HEK293 (cell line): ENCODE results near the gene CHST8.

ENCODE experiments used
- CTCF ChIA-PET: fragments of 350-600 bp; formaldehyde crosslinking; extraction: SDS; loops from one replicate; lab custom pipeline; 2021; ENCODE audit warnings: antibody characterized with exemption; lab: Yijun Ruan, JAX
- POLR2A ChIA-PET: fragments of 300-600 bp; formaldehyde crosslinking; extraction: SDS; loops from one replicate; lab custom pipeline; 2020; ENCODE audit warnings: antibody characterized with exemption, inconsistent platforms; lab: Yijun Ruan, JAX
- H3K27ac ChIP-seq: fragments of 200-500 bp; sonication (Bioruptor generic); 2 replicates; pipeline ENCODE4 v1.5.1; 2014; ENCODE audit warnings: low read depth, low read length, control low read depth, inconsistent platforms; ENCODE audit errors: extremely low read depth
- H3K36me3 ChIP-seq, 2 experiments: fragments of 200-500 bp in 1 of 2; sonication (Bioruptor generic) in 1 of 2; 1 replicate in 1 of 2; 2 replicates in 1 of 2; pipeline ENCODE4 v1.5.1; 2014 to 2017; ENCODE audit warnings: inconsistent platforms in 2 of 2, low read length in 2 of 2; ENCODE audit not compliant: control insufficient read depth in 2 of 2, insufficient read depth in 1 of 2
- H3K4me1 ChIP-seq: fragments of 200-500 bp; sonication (Bioruptor generic); 2 replicates; pipeline ENCODE4 v1.5.1; 2014; ENCODE audit warnings: mild to moderate bottlenecking, low read length, inconsistent platforms; ENCODE audit not compliant: control insufficient read depth, insufficient read depth
- H3K4me3 ChIP-seq: 2 replicates; pipeline ENCODE4 v1.5.1; 2011; ENCODE audit warnings: low read depth, mild to moderate bottlenecking, control low read depth, low read length, moderate library complexity
- H3K9me3 ChIP-seq: fragments of 200-500 bp; sonication (Bioruptor generic); 2 replicates; pipeline ENCODE4 v1.5.1; 2014; ENCODE audit warnings: low read depth, low read length, inconsistent platforms; ENCODE audit not compliant: control insufficient read depth, insufficient read depth
- AEBP2 ChIP-seq: fragments of 450-650 bp; formaldehyde crosslinking; IDR thresholded peaks from 2 replicates; pipeline ENCODE4 v1.5.1; 2016; ENCODE audit warnings: missing biosample characterization, missing genetic modification characterization, borderline replicate concordance
- ATF2 ChIP-seq: fragments of 450-650 bp; formaldehyde crosslinking; IDR thresholded peaks from 2 replicates; pipeline ENCODE4 v1.5.1; 2016; ENCODE audit warnings: missing biosample characterization, missing genetic modification characterization, low read depth
- SCRT1 ChIP-seq: fragments of 450-650 bp; formaldehyde crosslinking; IDR thresholded peaks from 2 replicates; pipeline ENCODE4 v1.5.1; 2016; ENCODE audit warnings: missing biosample characterization, missing genetic modification characterization, borderline replicate concordance
- SCRT2 ChIP-seq: fragments of 450-650 bp; formaldehyde crosslinking; IDR thresholded peaks from 2 replicates; pipeline ENCODE4 v1.5.1; 2016; ENCODE audit warnings: missing biosample characterization, missing genetic modification characterization
- SP2 ChIP-seq: fragments of 450-650 bp; formaldehyde crosslinking; IDR thresholded peaks from 2 replicates; pipeline ENCODE4 v1.5.1; 2016; ENCODE audit warnings: missing biosample characterization, missing genetic modification characterization
- SP3 ChIP-seq: fragments of 450-650 bp; formaldehyde crosslinking; IDR thresholded peaks from 2 replicates; pipeline ENCODE4 v1.5.1; 2016; ENCODE audit warnings: missing biosample characterization, missing genetic modification characterization
- SP7 ChIP-seq: fragments of 450-650 bp; formaldehyde crosslinking; IDR thresholded peaks from 2 replicates; pipeline ENCODE4 v1.5.1; 2016; ENCODE audit warnings: missing biosample characterization, missing genetic modification characterization
- TCF7L2 ChIP-seq: IDR thresholded peaks from 2 replicates; pipeline ENCODE4 v1.6.1; 2011; ENCODE audit warnings: low read depth, mild to moderate bottlenecking, inconsistent platforms, low read length, moderate library complexity, borderline replicate concordance
- ZBTB10 ChIP-seq: fragments of 450-650 bp; formaldehyde crosslinking; IDR thresholded peaks from 2 replicates; pipeline ENCODE4 v1.5.1; 2016; ENCODE audit warnings: missing biosample characterization, missing genetic modification characterization
- ZNF157 ChIP-seq: fragments of 450-650 bp; formaldehyde crosslinking; IDR thresholded peaks from 2 replicates; pipeline ENCODE4 v1.5.1; 2016; ENCODE audit warnings: missing biosample characterization, missing genetic modification characterization
- ZNF202 ChIP-seq: fragments of 450-650 bp; formaldehyde crosslinking; IDR thresholded peaks from 2 replicates; pipeline ENCODE4 v1.5.1; 2016; ENCODE audit warnings: missing biosample characterization, missing genetic modification characterization, borderline replicate concordance
- ZNF24 ChIP-seq: fragments of 450-650 bp; formaldehyde crosslinking; IDR thresholded peaks from 2 replicates; pipeline ENCODE4 v1.5.1; 2016; ENCODE audit warnings: missing biosample characterization, missing genetic modification characterization
- ZNF26 ChIP-seq: fragments of 450-650 bp; formaldehyde crosslinking; IDR thresholded peaks from 2 replicates; pipeline ENCODE4 v1.5.1; 2016; ENCODE audit warnings: missing biosample characterization, missing genetic modification characterization
- ZNF266 ChIP-seq: fragments of 450-650 bp; formaldehyde crosslinking; IDR thresholded peaks from 2 replicates; pipeline ENCODE4 v1.5.1; 2016; ENCODE audit warnings: missing biosample characterization, missing genetic modification characterization, low read depth
- ZNF292 ChIP-seq: fragments of 450-650 bp; formaldehyde crosslinking; IDR thresholded peaks from 2 replicates; pipeline ENCODE4 v1.5.1; 2016; ENCODE audit warnings: low read depth, missing biosample characterization, missing genetic modification characterization, borderline replicate concordance
- ZNF366 ChIP-seq: fragments of 450-650 bp; formaldehyde crosslinking; conservative IDR thresholded peaks from 2 replicates; pipeline ENCODE4 v1.5.1; 2016; ENCODE audit warnings: missing biosample characterization, missing genetic modification characterization
- ZNF529 ChIP-seq: fragments of 450-650 bp; formaldehyde crosslinking; IDR thresholded peaks from 2 replicates; pipeline ENCODE4 v1.5.1; 2017; ENCODE audit warnings: missing genetic modification characterization, missing biosample characterization; ENCODE audit not compliant: insufficient replicate concordance
- ZNF837 ChIP-seq: fragments of 450-650 bp; formaldehyde crosslinking; IDR thresholded peaks from 2 replicates; pipeline ENCODE4 v1.5.1; 2016; ENCODE audit warnings: missing biosample characterization, missing genetic modification characterization
- TF ChIP-seq, protein P1 (sequence below): fragments of 450-650 bp; formaldehyde crosslinking; conservative IDR thresholded peaks from 2 replicates; pipeline ENCODE4 v1.5.1; 2016; ENCODE audit warnings: low read depth, missing biosample characterization, missing genetic modification characterization

The CHST8 gene

DNA sequence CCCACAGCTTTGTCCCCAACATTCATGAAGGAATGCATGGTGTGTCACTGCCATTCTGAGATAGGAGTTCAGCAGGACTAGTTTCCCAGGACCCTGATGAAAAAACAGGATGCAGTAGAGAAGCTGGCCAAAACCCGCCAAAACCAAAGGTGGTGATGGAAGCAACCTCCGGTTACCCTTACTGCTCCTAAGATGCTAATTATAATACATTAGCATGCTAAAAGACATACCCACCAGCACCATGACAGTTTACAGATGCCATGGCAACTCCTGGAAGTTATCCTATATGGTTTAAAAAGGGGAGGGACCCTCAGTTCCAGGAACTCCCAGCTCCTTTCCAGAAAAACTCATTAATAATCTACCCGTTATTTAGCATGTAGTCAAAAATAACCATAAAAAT lies 115.0 kb downstream of the CHST8 start (continued):
- TF ChIP-seq ATF2 (tag by site-specific recombination): no peak
- TF ChIP-seq SP2 (tag by site-specific recombination): no peak
- no peak for TF ChIP-seq ZNF202 (tag by site-specific recombination)
- TF ChIP-seq SP3: no peak
- TF ChIP-seq ZNF157: no peak
- TF ChIP-seq, protein P1, sequence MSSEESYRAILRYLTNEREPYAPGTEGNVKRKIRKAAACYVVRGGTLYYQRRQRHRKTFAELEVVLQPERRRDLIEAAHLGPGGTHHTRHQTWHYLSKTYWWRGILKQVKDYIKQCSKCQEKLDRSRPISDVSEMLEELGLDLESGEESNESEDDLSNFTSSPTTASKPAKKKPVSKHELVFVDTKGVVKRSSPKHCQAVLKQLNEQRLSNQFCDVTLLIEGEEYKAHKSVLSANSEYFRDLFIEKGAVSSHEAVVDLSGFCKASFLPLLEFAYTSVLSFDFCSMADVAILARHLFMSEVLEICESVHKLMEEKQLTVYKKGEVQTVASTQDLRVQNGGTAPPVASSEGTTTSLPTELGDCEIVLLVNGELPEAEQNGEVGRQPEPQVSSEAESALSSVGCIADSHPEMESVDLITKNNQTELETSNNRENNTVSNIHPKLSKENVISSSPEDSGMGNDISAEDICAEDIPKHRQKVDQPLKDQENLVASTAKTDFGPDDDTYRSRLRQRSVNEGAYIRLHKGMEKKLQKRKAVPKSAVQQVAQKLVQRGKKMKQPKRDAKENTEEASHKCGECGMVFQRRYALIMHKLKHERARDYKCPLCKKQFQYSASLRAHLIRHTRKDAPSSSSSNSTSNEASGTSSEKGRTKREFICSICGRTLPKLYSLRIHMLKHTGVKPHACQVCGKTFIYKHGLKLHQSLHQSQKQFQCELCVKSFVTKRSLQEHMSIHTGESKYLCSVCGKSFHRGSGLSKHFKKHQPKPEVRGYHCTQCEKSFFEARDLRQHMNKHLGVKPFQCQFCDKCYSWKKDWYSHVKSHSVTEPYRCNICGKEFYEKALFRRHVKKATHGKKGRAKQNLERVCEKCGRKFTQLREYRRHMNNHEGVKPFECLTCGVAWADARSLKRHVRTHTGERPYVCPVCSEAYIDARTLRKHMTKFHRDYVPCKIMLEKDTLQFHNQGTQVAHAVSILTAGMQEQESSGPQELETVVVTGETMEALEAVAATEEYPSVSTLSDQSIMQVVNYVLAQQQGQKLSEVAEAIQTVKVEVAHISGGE (tag by site-specific recombination): no peak
- no peak for TF ChIP-seq ZNF24 (tag by site-specific recombination)
- no peak for TF ChIP-seq ZNF292 (tag by site-specific recombination)
- no peak for TF ChIP-seq ZNF837 (tag by site-specific recombination)
- no peak for TF ChIP-seq SP7 (tag by site-specific recombination)

DNA sequence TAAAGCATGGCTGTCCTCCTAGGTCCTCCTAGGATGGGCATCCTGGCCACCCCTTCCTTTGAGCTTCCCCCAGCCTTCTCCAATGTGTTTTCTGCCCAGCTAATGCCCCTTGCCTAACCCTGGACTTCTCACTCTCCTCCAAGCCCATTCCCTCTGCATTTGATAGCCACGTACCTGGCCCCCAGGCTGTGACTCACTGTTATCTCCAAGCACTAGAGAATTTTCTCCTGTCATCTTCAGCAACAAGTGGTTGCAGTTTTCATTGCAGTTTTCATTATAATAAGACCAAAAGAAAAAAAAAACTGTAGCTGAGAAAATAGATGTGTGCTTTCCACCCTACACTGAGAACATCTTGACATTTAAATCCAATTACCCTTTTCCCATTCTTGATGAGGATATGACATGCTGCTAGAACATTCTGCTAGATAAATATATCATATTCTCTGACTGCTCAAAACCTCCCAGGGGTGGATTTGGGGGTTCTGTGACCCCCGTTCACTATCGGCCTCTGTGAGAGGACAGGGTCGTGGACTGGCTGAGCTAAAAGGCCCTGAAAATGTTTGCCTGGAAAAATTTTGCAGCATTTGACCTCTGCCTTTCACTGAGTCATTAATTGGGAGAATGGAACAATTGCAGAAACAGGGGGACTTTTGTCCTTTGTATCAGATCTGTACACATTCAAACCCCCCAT lies 116.1 kb downstream of the CHST8 start:
- H3K36me3 ChIP-seq: no peaks in the 10 kb centered on the region
- ChIA-PET CTCF (interaction anchor here (0.6 kb wide), 1 partner anchor 307 kb away, joined by 3 read pairs; no protein-coding TSS in a partner anchor), POLR2A (no interaction called here)
- no peak overlapping the region for H3K27ac ChIP-seq
- no peaks in the 10 kb centered on the region for H3K4me1 ChIP-seq
- H3K4me3 ChIP-seq: no peak overlapping the region
- no peak for TF ChIP-seq AEBP2 (tag by site-specific recombination)
- TF ChIP-seq ZNF266 (tag by site-specific recombination): no peak
- no peak for TF ChIP-seq ZBTB10 (tag by site-specific recombination)
- no peak for TF ChIP-seq TCF7L2
- TF ChIP-seq ZNF26 (tag by site-specific recombination): no peak
- no peak for TF ChIP-seq ZNF366 (tag by site-specific recombination)
- no peak for TF ChIP-seq ZNF529 (tag by site-specific recombination)
- TF ChIP-seq SP7 (tag by site-specific recombination): no peak
- peak; percentile 53; the same call in 1 of the 2 replicates for TF ChIP-seq SCRT1 (tag by site-specific recombination)
- TF ChIP-seq SCRT2 (tag by site-specific recombination): peak; percentile 90
- no peaks in the 10 kb centered on the region; the same call in 1 of the 2 replicates for H3K9me3 ChIP-seq
